ENCODE data around the gene MAPKAP1.

DNA sequence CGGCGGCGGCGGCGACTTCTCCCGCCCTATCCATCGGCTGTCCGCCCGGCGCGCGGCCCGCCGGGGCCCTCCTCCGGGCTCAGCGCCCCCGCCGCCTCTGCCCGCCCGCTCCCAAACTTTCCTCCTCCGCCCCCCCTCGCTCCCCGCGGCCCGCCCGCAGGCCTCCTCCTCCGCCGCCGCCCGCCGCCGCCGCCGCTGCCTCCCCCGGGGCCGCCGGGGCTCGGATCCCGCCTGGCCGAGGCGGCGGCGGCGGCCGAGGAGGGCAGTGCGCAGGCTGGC, 39.7 kb upstream of the MAPKAP1 start:
- TF ChIP-seq, protein P1, sequence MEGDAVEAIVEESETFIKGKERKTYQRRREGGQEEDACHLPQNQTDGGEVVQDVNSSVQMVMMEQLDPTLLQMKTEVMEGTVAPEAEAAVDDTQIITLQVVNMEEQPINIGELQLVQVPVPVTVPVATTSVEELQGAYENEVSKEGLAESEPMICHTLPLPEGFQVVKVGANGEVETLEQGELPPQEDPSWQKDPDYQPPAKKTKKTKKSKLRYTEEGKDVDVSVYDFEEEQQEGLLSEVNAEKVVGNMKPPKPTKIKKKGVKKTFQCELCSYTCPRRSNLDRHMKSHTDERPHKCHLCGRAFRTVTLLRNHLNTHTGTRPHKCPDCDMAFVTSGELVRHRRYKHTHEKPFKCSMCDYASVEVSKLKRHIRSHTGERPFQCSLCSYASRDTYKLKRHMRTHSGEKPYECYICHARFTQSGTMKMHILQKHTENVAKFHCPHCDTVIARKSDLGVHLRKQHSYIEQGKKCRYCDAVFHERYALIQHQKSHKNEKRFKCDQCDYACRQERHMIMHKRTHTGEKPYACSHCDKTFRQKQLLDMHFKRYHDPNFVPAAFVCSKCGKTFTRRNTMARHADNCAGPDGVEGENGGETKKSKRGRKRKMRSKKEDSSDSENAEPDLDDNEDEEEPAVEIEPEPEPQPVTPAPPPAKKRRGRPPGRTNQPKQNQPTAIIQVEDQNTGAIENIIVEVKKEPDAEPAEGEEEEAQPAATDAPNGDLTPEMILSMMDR (IDR thresholded peaks at IDR 0.05; ENCODE audit: low read length): no peak
- no peak for TF ChIP-seq EZH2 (IDR thresholded peaks at IDR 0.05; ENCODE audit: borderline replicate concordance, low read length)
